OCI-LY1 (cell line): Measurements from ENCODE around the gene MBOAT1.
"Not testable (repeated sequence)": the region's sequence is repeated elsewhere in the genome, so short reads cannot be mapped to it uniquely, and the experiment has no call there.

Experiments used
- H2AFZ ChIP-seq: fragments of 200-600 bp; sonication (generic), shearing (Covaris generic); 2 replicates; pipeline ENCODE4 v1.6.0; 2014; ENCODE audit warnings: antibody characterized with exemption, mild to moderate bottlenecking, low read length
- H3F3A ChIP-seq: fragments of 200-600 bp; sonication (generic), shearing (Covaris generic); 2 replicates; pipeline ENCODE4 v1.6.0; 2014; ENCODE audit warnings: mild to moderate bottlenecking, antibody characterized with exemption, low read length, moderate library complexity; ENCODE audit not compliant: insufficient read depth
- H3K27ac ChIP-seq: fragments of 200-600 bp; sonication (generic); 2 replicates; pipeline ENCODE4 v1.5.1; 2014; ENCODE audit warnings: low read length, mixed run types, mild to moderate bottlenecking, low read depth; ENCODE audit not compliant: poor library complexity, severe bottlenecking
- H3K27me3 ChIP-seq: fragments of 200-600 bp; sonication (generic); 2 replicates; pipeline ENCODE4 v1.6.0; 2014; ENCODE audit warnings: antibody characterized with exemption, mild to moderate bottlenecking, low read length, moderate library complexity; ENCODE audit not compliant: insufficient read depth
- H3K36me3 ChIP-seq: fragments of 200-600 bp; sonication (generic); 2 replicates; pipeline ENCODE4 v1.6.1; 2014; ENCODE audit warnings: mild to moderate bottlenecking, antibody characterized with exemption, low read length, moderate library complexity, mixed read lengths; ENCODE audit not compliant: insufficient read depth
- H3K4me1 ChIP-seq: fragments of 200-600 bp; sonication (generic); 2 replicates; pipeline ENCODE4 v1.5.1; 2014; ENCODE audit warnings: mild to moderate bottlenecking, low read length, moderate library complexity; ENCODE audit not compliant: insufficient read depth, severe bottlenecking
- H3K4me2 ChIP-seq: fragments of 200-600 bp; sonication (generic), shearing (Covaris generic); 2 replicates; pipeline ENCODE4 v1.6.1; 2014; ENCODE audit warnings: low read length
- H3K4me3 ChIP-seq: fragments of 200-600 bp; sonication (generic); 2 replicates; pipeline ENCODE4 v1.5.1; 2014; ENCODE audit warnings: low read length, low read depth, mild to moderate bottlenecking, mixed read lengths; ENCODE audit not compliant: poor library complexity, severe bottlenecking
- H3K79me2 ChIP-seq: fragments of 200-600 bp; shearing (Covaris generic); 2 replicates; pipeline ENCODE4 v1.6.1; 2016; ENCODE audit warnings: mixed run types, low read length, mixed read lengths; ENCODE audit not compliant: insufficient read depth
- H3K9ac ChIP-seq: fragments of 200-600 bp; sonication (generic), shearing (Covaris generic); 2 replicates; pipeline ENCODE4 v1.6.1; 2014; ENCODE audit warnings: mild to moderate bottlenecking, low read length, mixed read lengths
- H3K9me2 ChIP-seq: fragments of 200-600 bp; sonication (generic), shearing (Covaris generic); 2 replicates; pipeline ENCODE4 v1.6.1; 2014; ENCODE audit warnings: low read depth, mild to moderate bottlenecking, low read length, mixed read lengths
- H3K9me3 ChIP-seq: fragments of 200-600 bp; shearing (Covaris generic); 2 replicates; pipeline ENCODE4 v1.6.1; 2014; ENCODE audit warnings: low read length, mixed read lengths
- H4K20me1 ChIP-seq: fragments of 200-600 bp; sonication (generic), shearing (Covaris generic); 2 replicates; pipeline ENCODE4 v1.6.0; 2016; ENCODE audit warnings: mild to moderate bottlenecking, low read length; ENCODE audit not compliant: insufficient read depth
- EZH2 ChIP-seq: fragments of 200-600 bp; sonication (generic), shearing (Covaris generic); IDR thresholded peaks from 2 replicates; pipeline ENCODE4 v1.8.0; 2017; ENCODE audit warnings: borderline replicate concordance, mixed run types, mild to moderate bottlenecking, antibody characterized with exemption, low read length, moderate library complexity, mixed read lengths
- TF ChIP-seq, protein P1 (sequence below): fragments of 200-600 bp; sonication (generic), shearing (Covaris generic); IDR thresholded peaks from 2 replicates; pipeline ENCODE4 v1.5.1; 2017; ENCODE audit warnings: mild to moderate bottlenecking, antibody characterized with exemption, low read length, moderate library complexity, mixed read lengths

MBOAT1 gene

DNA sequence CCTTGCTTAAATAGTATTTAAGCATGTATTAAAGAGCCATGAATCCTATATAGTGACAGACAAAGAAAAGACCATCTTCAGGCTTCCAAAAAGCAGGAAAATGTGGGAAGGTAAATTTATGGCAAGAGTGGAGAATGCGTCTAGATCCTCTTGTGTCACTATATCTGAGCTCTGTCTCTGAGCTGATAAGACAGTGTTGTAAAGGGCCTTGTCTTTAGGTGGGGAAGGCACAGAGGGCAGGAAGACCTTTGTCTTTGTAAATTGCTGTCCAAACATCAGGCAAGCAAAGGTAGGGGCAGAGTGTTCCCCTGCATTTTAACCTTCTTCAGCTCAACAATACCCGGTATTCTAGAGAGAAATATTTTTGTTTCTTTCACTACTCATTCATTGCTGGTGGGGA lies 33.9 kb upstream of the MBOAT1 start:
- H4K20me1 ChIP-seq = no peaks in the 10 kb centered on the region
- H3K4me1 ChIP-seq = no peaks in the 10 kb centered on the region
- H3K4me2 ChIP-seq = no peak overlapping the region
- no peaks in the 10 kb centered on the region for H3K9me3 ChIP-seq
- no peaks in the 10 kb centered on the region for H3K79me2 ChIP-seq
- H3F3A ChIP-seq = no peaks in the 10 kb centered on the region
- no peak overlapping the region for H2AFZ ChIP-seq
- no peak for TF ChIP-seq EZH2
- TF ChIP-seq, protein P1, sequence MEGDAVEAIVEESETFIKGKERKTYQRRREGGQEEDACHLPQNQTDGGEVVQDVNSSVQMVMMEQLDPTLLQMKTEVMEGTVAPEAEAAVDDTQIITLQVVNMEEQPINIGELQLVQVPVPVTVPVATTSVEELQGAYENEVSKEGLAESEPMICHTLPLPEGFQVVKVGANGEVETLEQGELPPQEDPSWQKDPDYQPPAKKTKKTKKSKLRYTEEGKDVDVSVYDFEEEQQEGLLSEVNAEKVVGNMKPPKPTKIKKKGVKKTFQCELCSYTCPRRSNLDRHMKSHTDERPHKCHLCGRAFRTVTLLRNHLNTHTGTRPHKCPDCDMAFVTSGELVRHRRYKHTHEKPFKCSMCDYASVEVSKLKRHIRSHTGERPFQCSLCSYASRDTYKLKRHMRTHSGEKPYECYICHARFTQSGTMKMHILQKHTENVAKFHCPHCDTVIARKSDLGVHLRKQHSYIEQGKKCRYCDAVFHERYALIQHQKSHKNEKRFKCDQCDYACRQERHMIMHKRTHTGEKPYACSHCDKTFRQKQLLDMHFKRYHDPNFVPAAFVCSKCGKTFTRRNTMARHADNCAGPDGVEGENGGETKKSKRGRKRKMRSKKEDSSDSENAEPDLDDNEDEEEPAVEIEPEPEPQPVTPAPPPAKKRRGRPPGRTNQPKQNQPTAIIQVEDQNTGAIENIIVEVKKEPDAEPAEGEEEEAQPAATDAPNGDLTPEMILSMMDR = no peak
- H3K9ac ChIP-seq = no peak overlapping the region
- no peaks in the 10 kb centered on the region for H3K27me3 ChIP-seq
- no peaks in the 10 kb centered on the region for H3K9me2 ChIP-seq
- H3K27ac ChIP-seq = no peak overlapping the region
- no peaks in the 10 kb centered on the region for H3K36me3 ChIP-seq
- no peak overlapping the region for H3K4me3 ChIP-seq

DNA sequence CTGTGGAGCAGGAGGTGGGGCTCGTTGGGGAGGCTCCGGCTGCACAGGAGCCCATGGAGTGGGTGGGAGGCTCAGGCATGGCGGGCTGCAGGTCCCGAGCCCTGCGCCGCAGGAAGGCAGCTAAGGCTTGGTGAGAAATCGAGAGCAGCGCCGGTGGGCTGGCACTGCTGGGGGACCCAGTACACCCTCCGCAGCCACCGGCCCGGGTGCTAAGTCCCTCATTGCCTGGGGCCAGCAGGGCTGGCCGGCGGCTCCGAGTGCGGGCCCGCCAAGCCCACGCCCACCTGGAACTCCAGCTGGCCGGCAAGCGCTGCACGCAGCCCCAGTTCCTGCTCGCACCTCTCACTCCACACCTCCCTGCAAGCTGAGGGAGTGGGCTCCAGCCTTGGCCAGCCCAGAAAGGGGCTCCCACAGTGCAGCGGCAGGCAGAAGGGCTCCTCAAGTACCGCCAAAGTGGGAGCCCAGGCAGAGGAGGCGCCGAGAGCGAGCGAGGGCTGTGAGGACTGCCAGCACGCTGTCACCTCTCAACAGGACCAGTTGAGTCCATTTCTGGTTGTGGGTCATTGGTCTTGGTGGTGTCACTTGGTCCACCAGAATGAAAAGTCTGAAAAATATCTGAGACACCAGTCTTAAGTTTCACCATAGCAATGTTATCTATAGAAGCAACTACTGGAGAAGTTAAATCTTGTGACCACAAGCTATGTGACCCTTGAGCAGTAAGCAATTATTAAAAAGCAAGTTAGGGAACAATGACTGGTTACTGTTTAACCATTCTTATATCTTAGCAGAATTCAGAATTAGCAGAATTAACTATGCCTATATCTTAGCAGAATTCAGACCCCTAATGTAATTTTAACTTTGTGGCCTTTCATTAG lies 32.8 kb upstream of the MBOAT1 start:
- not testable (repeated sequence) for H3K9me2 ChIP-seq, H3K4me3 ChIP-seq, H3F3A ChIP-seq, H3K27ac ChIP-seq, H2AFZ ChIP-seq, H3K9me3 ChIP-seq, H3K4me2 ChIP-seq, H4K20me1 ChIP-seq, H3K4me1 ChIP-seq, H3K27me3 ChIP-seq, H3K9ac ChIP-seq, H3K36me3 ChIP-seq, H3K79me2 ChIP-seq

DNA sequence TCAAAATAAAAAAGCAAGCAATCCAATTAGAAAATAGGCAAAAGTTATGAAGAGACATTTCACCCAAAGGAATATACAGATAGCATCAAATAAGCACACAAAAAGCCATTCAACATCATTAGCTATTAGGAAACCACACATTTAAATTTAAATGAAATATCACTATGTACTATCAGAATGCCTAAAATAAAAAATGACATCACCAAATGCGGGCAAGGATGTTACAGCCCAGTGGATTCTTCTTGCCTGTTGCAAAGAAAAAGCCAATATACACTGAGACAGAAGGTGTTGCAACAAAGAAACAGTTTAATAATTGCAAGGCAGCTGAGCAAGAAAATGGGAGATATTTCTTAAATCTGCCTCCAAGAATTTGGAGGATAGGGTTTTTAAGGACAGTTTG lies 31.0 kb upstream of the MBOAT1 start:
- Histone ChIP-seq H3K27ac (no peak overlapping the region), H3K36me3 (no peaks in the 10 kb centered on the region), H3K9me2 (no peaks in the 10 kb centered on the region), H3K4me1 (no peaks in the 10 kb centered on the region), H3K79me2 (no peaks in the 10 kb centered on the region), H3K9ac (no peak overlapping the region), H3K27me3 (no peaks in the 10 kb centered on the region), H3F3A (no peaks in the 10 kb centered on the region), H4K20me1 (no peaks in the 10 kb centered on the region), H3K4me3 (no peak overlapping the region), H3K4me2 (no peak overlapping the region), H3K9me3 (no peaks in the 10 kb centered on the region), H2AFZ (no peak overlapping the region)
- TF ChIP-seq, protein P1 = no peak
- TF ChIP-seq EZH2 = no peak

DNA sequence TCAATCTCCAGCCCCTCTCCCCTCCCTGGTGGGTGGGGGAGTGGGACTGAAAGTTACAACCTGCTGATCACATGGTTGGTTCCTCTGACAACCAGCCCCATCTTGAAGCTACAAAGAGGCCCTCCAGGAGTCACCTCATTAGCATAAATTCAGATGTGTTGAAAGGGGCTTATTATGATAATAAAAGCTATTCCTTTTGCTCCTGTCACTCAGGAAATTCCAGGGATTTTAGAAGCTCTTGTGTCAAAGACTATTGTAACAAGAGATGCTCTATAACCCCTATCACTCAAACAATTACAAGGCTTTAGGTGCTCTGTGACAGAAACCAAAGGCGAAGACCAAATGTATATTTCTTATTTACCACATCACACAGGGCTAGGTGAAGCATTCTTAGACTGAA lies 30.1 kb upstream of the MBOAT1 start:
- H3K9ac ChIP-seq = no peak overlapping the region

More for the DNA sequence above, 30.1 kb upstream of the MBOAT1 start:
- Histone ChIP-seq H3K4me1 (no peaks in the 10 kb centered on the region), H3K4me3 (no peak overlapping the region), H3K4me2 (no peak overlapping the region), H3F3A (no peaks in the 10 kb centered on the region), H3K27ac (no peak overlapping the region), H2AFZ (no peak overlapping the region), H3K36me3 (no peaks in the 10 kb centered on the region), H3K79me2 (no peaks in the 10 kb centered on the region), H3K9me3 (no peaks in the 10 kb centered on the region), H3K9me2 (no peaks in the 10 kb centered on the region), H3K27me3 (no peaks in the 10 kb centered on the region), H4K20me1 (no peaks in the 10 kb centered on the region)
- no peak for TF ChIP-seq EZH2
- TF ChIP-seq, protein P1 = no peak
